ENCODE measurements around the gene ARHGAP44.

The ARHGAP44 gene, protein sequence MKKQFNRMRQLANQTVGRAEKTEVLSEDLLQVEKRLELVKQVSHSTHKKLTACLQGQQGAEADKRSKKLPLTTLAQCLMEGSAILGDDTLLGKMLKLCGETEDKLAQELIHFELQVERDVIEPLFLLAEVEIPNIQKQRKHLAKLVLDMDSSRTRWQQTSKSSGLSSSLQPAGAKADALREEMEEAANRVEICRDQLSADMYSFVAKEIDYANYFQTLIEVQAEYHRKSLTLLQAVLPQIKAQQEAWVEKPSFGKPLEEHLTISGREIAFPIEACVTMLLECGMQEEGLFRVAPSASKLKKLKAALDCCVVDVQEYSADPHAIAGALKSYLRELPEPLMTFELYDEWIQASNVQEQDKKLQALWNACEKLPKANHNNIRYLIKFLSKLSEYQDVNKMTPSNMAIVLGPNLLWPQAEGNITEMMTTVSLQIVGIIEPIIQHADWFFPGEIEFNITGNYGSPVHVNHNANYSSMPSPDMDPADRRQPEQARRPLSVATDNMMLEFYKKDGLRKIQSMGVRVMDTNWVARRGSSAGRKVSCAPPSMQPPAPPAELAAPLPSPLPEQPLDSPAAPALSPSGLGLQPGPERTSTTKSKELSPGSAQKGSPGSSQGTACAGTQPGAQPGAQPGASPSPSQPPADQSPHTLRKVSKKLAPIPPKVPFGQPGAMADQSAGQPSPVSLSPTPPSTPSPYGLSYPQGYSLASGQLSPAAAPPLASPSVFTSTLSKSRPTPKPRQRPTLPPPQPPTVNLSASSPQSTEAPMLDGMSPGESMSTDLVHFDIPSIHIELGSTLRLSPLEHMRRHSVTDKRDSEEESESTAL

DNA sequence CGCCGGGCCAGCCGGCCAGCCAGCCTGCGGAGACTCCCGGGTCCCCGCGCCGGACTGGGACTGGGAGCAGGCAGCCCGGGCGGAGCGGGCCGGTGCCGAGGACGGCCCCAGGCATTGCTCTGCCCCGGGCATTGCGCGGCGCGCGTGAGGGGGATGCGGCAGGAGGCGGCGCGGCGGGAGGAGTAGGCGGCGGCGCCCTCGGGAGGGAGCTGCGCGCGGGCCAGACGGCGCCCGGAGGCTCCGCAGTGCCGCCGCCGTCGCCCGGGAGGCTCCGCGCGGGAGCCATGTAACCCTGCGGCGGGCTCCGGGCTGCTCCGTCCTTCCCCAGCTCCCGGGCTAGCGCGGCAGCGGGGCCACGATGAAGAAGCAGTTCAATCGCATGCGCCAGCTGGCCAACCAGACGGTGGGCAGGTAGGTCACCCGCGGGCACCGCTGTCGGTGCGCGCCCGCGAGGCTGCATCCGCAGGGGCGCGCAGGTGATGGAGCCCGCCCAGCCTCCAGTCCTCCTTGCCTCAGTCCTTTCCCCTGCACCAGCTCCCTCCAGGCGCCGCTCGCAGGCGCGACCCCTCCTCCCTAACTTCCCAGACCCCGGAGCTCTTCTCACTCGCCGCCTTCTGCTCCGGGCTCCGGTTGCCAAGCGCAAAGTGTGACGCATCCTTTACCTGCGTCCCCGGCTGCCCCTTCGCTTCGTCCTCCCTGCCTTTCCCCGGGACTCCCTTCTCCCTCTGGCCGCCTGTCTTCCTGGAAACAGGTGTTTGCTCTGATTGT lies at the start of gene ARHGAP44:
ARHGAP44 (plus strand) TSS at position 18 of the 768 bp plus-strand sequence; CDS start at position 359, 341 bp downstream.
- POLR2A ChIA-PET = interaction anchor here (0.6 kb wide), 1 partner anchor 14 kb away, joined by 3 read pairs; no protein-coding TSS in a partner anchor
- no peak for TF ChIP-seq NFRKB (IDR thresholded peaks at IDR 0.05)
- peak; percentile 65; the same call in 1 of the 2 replicates for TF ChIP-seq LEF1 (IDR thresholded peaks at IDR 0.05; ENCODE audit: borderline replicate concordance)
- TF ChIP-seq FOXA1 (IDR thresholded peaks at IDR 0.05) = no peak
- CTCF ChIA-PET = no interaction called here
- DNase-seq (ENCODE audit: extremely low spot score) = peak; percentile 81

DNA sequence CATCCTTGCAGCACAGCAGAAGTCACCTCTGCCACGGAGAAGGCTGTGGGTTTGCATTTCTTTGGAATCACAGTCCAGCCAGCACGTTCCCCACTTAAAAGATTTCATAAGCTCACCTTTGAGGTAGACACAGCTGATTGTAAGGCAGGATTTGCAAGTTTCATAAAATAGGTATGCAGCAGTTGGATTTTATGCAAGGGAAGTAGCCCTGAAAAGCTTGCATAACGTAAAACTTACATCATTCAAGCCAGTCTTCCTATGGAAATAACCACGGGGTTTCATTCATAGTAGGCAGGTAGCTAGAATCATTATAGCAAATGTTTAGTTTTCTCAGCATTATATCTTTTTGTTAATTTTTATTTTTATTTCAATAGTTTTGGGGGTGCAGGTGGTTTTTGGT lies 49.8 kb upstream of the ARHGAP44 start:
- TF ChIP-seq TARDBP (IDR thresholded peaks at IDR 0.05) (no peak), ARNT (IDR thresholded peaks at IDR 0.05) (no peak), FOXM1 (IDR thresholded peaks at IDR 0.05; ENCODE audit: borderline replicate concordance) (no peak), SUZ12 (IDR thresholded peaks at IDR 0.05) (no peak), CTBP1 (IDR thresholded peaks at IDR 0.05; ENCODE audit: borderline replicate concordance) (no peak), HDGF (IDR thresholded peaks at IDR 0.05; ENCODE audit: borderline replicate concordance) (no peak), ELF4 (IDR thresholded peaks at IDR 0.05) (no peak), BHLHE40 (IDR thresholded peaks at IDR 0.05; ENCODE audit: borderline replicate concordance) (no peak), ZNF384 (IDR thresholded peaks at IDR 0.05) (no peak), LEF1 (IDR thresholded peaks at IDR 0.05; ENCODE audit: borderline replicate concordance) (no peak), FOXA1 (IDR thresholded peaks at IDR 0.05) (no peak), L3MBTL2 (conservative IDR thresholded peaks at IDR 0.05) (no peak), FOXK2 (IDR thresholded peaks at IDR 0.05) (no peak)
- TF ChIP-seq, protein P1, sequence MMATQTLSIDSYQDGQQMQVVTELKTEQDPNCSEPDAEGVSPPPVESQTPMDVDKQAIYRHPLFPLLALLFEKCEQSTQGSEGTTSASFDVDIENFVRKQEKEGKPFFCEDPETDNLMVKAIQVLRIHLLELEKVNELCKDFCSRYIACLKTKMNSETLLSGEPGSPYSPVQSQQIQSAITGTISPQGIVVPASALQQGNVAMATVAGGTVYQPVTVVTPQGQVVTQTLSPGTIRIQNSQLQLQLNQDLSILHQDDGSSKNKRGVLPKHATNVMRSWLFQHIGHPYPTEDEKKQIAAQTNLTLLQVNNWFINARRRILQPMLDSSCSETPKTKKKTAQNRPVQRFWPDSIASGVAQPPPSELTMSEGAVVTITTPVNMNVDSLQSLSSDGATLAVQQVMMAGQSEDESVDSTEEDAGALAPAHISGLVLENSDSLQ (IDR thresholded peaks at IDR 0.05) = no peak
- CTCF ChIA-PET = no interaction called here
- no peak for DNase-seq (ENCODE audit: extremely low spot score)
- POLR2A ChIA-PET = interaction anchor here (0.6 kb wide), 1 partner anchor 11 kb away, joined by 3 read pairs; no protein-coding TSS in a partner anchor

DNA sequence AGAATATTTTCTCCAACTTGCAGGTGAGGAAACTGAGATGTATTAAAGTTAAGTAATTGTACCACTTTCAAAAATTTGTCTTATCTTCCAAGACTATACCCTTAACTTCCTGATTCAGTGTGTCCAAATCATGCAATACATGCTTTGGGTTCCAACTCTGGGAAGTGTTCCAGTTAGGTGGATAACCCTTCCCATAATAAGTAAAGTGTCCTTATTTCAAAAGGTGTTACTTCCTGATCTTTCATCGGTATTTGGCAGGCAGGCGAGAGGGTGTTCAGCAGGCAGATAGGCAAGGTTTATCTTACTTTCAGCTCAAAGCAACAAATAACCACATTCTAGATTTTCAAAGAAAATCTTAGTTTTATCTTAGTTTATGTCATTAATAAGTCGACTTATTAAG lies 46.3 kb upstream of the ARHGAP44 start:
- no peak for DNase-seq (ENCODE audit: extremely low spot score)
- POLR2A ChIA-PET = no interaction called here
- TF ChIP-seq FOXM1 (IDR thresholded peaks at IDR 0.05; ENCODE audit: borderline replicate concordance) = no peak
- TF ChIP-seq CTBP1 (IDR thresholded peaks at IDR 0.05; ENCODE audit: borderline replicate concordance) = no peak
- no peak for TF ChIP-seq HDGF (IDR thresholded peaks at IDR 0.05; ENCODE audit: borderline replicate concordance)
- TF ChIP-seq NFRKB (IDR thresholded peaks at IDR 0.05) = no peak
- no peak for TF ChIP-seq ELF4 (IDR thresholded peaks at IDR 0.05)
- TF ChIP-seq LEF1 (IDR thresholded peaks at IDR 0.05; ENCODE audit: borderline replicate concordance) = no peak
- no peak for TF ChIP-seq ZNF384 (IDR thresholded peaks at IDR 0.05)
- no peak for TF ChIP-seq SUZ12 (IDR thresholded peaks at IDR 0.05)
- no peak for TF ChIP-seq ARNT (IDR thresholded peaks at IDR 0.05)
- TF ChIP-seq BHLHE40 (IDR thresholded peaks at IDR 0.05; ENCODE audit: borderline replicate concordance) = no peak
- TF ChIP-seq FOXK2 (IDR thresholded peaks at IDR 0.05) = no peak
- no peak for TF ChIP-seq L3MBTL2 (conservative IDR thresholded peaks at IDR 0.05)
- CTCF ChIA-PET = interaction anchor here (1.3 to 1.9 kb wide), 2 partner anchors 15 to 485 kb away, joined by 5 to 7 read pairs; no protein-coding TSS in a partner anchor

DNA sequence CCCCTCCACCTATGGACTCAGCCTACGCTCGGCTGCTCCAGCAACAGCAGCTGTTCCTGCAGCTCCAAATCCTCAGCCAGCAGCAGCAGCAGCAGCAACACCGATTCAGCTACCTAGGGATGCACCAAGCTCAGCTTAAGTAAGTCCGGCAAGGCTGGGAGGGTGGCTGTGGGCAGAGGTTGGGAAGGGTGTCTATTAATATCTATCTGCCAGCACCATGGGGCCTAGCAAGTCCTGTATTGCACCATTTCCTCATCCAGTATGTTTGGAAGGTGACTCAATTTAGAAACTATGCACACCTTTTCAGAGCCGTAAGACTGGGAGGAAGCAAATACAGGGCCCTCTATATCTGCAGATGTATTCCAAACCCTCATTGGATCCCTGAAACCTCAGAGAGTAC lies 45.0 kb upstream of the ARHGAP44 start:
- TF ChIP-seq NFRKB (IDR thresholded peaks at IDR 0.05) = no peak
- CTCF ChIA-PET = no interaction called here
- no peak for DNase-seq (ENCODE audit: extremely low spot score)
- POLR2A ChIA-PET = no interaction called here

DNA sequence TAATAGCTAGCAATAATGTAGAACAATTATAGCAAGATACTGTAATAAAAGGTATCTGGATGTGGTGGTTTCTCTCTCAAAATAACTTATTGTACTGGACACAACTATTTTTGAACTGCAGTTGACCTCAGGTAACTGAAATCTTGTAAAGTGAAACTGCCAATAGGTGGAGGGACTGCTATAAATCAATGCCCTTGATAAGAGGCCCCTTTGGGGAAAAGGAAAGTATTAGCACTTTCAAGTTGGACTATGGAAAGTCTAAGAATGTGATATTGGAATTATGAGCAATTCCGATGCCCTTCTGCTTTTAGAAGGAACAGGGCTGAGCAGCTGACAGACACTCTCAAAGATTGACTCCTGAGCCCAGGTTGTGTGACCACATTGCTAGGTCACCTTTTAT lies 44.5 kb upstream of the ARHGAP44 start:
- CTCF ChIA-PET = no interaction called here
- TF ChIP-seq FOXA1 (IDR thresholded peaks at IDR 0.05) = no peak
- no peak for TF ChIP-seq FOXM1 (IDR thresholded peaks at IDR 0.05; ENCODE audit: borderline replicate concordance)
- no peak for TF ChIP-seq LEF1 (IDR thresholded peaks at IDR 0.05; ENCODE audit: borderline replicate concordance)
- TF ChIP-seq CTBP1 (IDR thresholded peaks at IDR 0.05; ENCODE audit: borderline replicate concordance) = no peak
- no peak for TF ChIP-seq SUZ12 (IDR thresholded peaks at IDR 0.05)
- TF ChIP-seq ARNT (IDR thresholded peaks at IDR 0.05) = no peak

DNA sequence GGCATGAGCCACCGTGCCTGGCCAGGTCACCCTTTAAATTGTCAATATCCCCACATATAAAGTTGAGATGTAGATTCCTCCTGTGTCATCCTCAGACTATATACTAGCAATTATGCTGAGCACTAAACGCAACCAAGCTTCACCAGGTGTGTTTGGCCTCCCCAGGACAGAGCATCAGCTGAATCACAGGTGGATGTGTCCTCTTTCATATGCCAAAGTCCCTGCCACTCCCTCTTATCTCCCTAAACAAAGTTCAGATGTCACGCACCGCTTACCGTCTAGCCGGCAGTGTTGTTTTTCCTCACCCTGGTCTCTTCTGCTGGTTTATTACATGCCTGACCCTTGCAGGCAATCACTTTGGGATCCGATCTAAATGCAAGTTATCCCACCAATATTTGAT lies 43.8 kb upstream of the ARHGAP44 start:
- TF ChIP-seq L3MBTL2 (conservative IDR thresholded peaks at IDR 0.05) (no peak), FOXA1 (IDR thresholded peaks at IDR 0.05) (no peak), SUZ12 (IDR thresholded peaks at IDR 0.05) (no peak), TARDBP (IDR thresholded peaks at IDR 0.05) (no peak), BHLHE40 (IDR thresholded peaks at IDR 0.05; ENCODE audit: borderline replicate concordance) (no peak), FOXK2 (IDR thresholded peaks at IDR 0.05) (no peak), HDGF (IDR thresholded peaks at IDR 0.05; ENCODE audit: borderline replicate concordance) (no peak), FOXM1 (IDR thresholded peaks at IDR 0.05; ENCODE audit: borderline replicate concordance) (no peak)
- TF ChIP-seq, protein P1 (IDR thresholded peaks at IDR 0.05) = no peak
- DNase-seq (ENCODE audit: extremely low spot score) = no peak
- POLR2A ChIA-PET = no interaction called here
- CTCF ChIA-PET = no interaction called here

More for the DNA sequence above, 44.5 kb upstream of the ARHGAP44 start:
- POLR2A ChIA-PET = no interaction called here
- DNase-seq (ENCODE audit: extremely low spot score) = no peak

Data from HEK293T (cell line).